ENCODE measurements around the gene POP4.

DNA sequence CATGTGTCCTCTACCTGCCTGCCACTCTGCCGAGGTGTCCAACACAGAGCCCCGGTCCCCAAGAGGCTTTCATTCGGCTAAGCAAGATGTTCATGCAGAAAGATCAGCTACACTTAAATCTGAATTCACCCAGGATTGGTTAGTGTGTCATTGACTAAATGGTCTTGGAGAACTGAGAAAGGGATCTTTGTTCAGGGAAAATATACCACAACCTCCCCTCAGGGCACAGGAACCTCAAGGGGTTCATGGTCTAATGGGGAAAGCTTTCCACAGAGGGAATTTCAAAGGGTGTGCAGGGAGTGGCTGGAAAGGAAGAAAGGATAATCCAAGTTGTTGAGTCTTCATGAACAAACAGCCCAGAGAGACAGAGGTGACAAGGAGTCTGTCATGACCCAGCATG, 14.4 kb upstream of the POP4 start:
- TF ChIP-seq, protein P1, sequence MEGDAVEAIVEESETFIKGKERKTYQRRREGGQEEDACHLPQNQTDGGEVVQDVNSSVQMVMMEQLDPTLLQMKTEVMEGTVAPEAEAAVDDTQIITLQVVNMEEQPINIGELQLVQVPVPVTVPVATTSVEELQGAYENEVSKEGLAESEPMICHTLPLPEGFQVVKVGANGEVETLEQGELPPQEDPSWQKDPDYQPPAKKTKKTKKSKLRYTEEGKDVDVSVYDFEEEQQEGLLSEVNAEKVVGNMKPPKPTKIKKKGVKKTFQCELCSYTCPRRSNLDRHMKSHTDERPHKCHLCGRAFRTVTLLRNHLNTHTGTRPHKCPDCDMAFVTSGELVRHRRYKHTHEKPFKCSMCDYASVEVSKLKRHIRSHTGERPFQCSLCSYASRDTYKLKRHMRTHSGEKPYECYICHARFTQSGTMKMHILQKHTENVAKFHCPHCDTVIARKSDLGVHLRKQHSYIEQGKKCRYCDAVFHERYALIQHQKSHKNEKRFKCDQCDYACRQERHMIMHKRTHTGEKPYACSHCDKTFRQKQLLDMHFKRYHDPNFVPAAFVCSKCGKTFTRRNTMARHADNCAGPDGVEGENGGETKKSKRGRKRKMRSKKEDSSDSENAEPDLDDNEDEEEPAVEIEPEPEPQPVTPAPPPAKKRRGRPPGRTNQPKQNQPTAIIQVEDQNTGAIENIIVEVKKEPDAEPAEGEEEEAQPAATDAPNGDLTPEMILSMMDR (IDR thresholded peaks at IDR 0.05), result no peak
- TF ChIP-seq POLR2A (IDR thresholded peaks at IDR 0.05), result no peak
